ENCODE data around the gene PLXNA4.
A peak's percentile ranks its signal among the peaks of the same experiment; 100 is the strongest.

The PLXNA4 gene

GRCh38 chr7:132580717-132581285, 4.5 kb upstream of the PLXNA4 start:
- peaks cover 25% of the 10 kb centered on the region for H3K27me3 ChIP-seq (ENCODE audit: insufficient read depth, poor library complexity, severe bottlenecking)
- peak in 1 of 2 experiments; percentile 59 for DNase-seq (ENCODE audit: low read depth in 1 of 2, low spot score in 1 of 2)

DNA sequence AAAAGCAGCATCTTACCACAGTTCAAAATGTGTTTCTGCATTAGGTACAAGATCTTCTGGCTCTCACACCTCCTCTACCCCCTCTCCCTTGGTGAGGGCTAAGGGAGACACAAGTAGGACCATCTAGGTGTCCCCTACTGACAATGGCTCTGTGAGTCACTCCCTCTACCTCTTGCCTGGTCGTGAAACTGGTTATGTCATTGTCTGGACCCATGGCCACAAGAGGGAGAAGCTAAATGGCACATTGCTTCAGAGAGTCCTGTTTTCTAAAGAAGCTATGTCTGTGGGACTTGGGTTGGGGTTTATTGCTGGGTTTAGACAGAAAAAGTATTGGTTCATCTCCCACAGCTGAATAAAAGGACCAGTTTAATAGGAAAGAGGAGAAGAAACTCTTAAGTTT, 4.0 kb upstream of the PLXNA4 start:
- peaks cover 31% of the 10 kb centered on the region for H3K27me3 ChIP-seq (ENCODE audit: insufficient read depth, poor library complexity, severe bottlenecking)
- no peak overlapping the region for H3K27ac ChIP-seq (replicated peaks)
- DNase-seq (ENCODE audit: low read depth in 1 of 2, low spot score in 1 of 2) = no peak
- TF ChIP-seq SPI1 (IDR thresholded peaks at IDR 0.05; ENCODE audit: borderline replicate concordance, low read depth) (no peak), GABPA (IDR thresholded peaks at IDR 0.05; ENCODE audit: low read depth) (no peak), POLR2AphosphoS5 (IDR thresholded peaks at IDR 0.05; ENCODE audit: low read depth) (no peak), REST (IDR thresholded peaks at IDR 0.05; ENCODE audit: insufficient replicate concordance, low read depth) (no peak)
- TF ChIP-seq, protein P1, sequence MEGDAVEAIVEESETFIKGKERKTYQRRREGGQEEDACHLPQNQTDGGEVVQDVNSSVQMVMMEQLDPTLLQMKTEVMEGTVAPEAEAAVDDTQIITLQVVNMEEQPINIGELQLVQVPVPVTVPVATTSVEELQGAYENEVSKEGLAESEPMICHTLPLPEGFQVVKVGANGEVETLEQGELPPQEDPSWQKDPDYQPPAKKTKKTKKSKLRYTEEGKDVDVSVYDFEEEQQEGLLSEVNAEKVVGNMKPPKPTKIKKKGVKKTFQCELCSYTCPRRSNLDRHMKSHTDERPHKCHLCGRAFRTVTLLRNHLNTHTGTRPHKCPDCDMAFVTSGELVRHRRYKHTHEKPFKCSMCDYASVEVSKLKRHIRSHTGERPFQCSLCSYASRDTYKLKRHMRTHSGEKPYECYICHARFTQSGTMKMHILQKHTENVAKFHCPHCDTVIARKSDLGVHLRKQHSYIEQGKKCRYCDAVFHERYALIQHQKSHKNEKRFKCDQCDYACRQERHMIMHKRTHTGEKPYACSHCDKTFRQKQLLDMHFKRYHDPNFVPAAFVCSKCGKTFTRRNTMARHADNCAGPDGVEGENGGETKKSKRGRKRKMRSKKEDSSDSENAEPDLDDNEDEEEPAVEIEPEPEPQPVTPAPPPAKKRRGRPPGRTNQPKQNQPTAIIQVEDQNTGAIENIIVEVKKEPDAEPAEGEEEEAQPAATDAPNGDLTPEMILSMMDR (IDR thresholded peaks at IDR 0.05; ENCODE audit: insufficient read depth, low read length) = no peak
- H3K4me3 ChIP-seq (replicated peaks; ENCODE audit: insufficient read depth, low read length) = no peak overlapping the region

More at GRCh38 chr7:132580717-132581285, 4.5 kb upstream of the PLXNA4 start:
- H3K4me3 ChIP-seq (replicated peaks; ENCODE audit: insufficient read depth, low read length) = no peak overlapping the region
- TF ChIP-seq GABPA (IDR thresholded peaks at IDR 0.05; ENCODE audit: low read depth) (no peak), POLR2AphosphoS5 (IDR thresholded peaks at IDR 0.05; ENCODE audit: low read depth) (no peak), SPI1 (IDR thresholded peaks at IDR 0.05; ENCODE audit: borderline replicate concordance, low read depth) (no peak), REST (IDR thresholded peaks at IDR 0.05; ENCODE audit: insufficient replicate concordance, low read depth) (no peak)
- TF ChIP-seq, protein P1 (IDR thresholded peaks at IDR 0.05; ENCODE audit: insufficient read depth, low read length) = peak; percentile 44
- H3K27ac ChIP-seq (replicated peaks) = no peak overlapping the region

DNA sequence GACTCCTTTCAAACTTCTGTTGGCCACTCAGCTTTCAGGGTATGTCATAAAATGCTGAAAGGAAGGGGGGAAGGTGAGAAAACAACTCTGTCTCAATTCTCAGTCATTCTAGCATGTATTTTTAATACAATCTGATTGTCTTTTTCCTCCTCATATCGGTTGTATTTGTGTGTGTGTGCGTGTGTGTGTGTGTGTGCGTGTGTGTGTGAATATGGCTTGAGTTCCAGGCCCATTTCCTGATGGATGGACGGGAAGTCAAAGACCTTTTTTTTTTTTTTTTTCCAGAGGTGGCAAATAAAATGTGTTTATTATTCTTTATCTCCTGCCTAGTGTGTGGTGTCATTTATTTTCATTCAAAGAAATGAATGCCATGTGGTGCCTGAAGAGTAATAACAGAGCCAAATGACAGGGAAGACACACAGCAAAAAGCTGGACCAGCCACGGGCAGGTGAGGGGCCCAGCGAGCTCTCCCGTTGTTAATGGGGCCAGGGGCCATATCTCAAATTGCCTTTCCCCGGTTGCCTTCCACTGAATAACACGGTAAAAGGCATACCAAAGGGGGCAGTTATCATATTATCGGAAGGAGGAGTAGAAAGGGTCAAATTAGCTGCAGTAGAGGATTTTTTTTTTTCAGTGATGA, 3.1 kb upstream of the PLXNA4 start:
- TF ChIP-seq, protein P1 (IDR thresholded peaks at IDR 0.05; ENCODE audit: insufficient read depth, low read length) = no peak
- no peak for TF ChIP-seq REST (IDR thresholded peaks at IDR 0.05; ENCODE audit: insufficient replicate concordance, low read depth)
- TF ChIP-seq GABPA (IDR thresholded peaks at IDR 0.05; ENCODE audit: low read depth) = no peak
- no peak for TF ChIP-seq POLR2AphosphoS5 (IDR thresholded peaks at IDR 0.05; ENCODE audit: low read depth)
- no peak for TF ChIP-seq SPI1 (IDR thresholded peaks at IDR 0.05; ENCODE audit: borderline replicate concordance, low read depth)
- no peak overlapping the region for H3K27ac ChIP-seq (replicated peaks)
- DNase-seq (ENCODE audit: low read depth in 1 of 2, low spot score in 1 of 2) = no peak
- peaks cover 39% of the 10 kb centered on the region for H3K27me3 ChIP-seq (ENCODE audit: insufficient read depth, poor library complexity, severe bottlenecking)
- no peak overlapping the region for H3K4me3 ChIP-seq (replicated peaks; ENCODE audit: insufficient read depth, low read length)
